HepG2 (cell line): ENCODE measurements around the gene TNK1. TPM values are rescaled to one million over a fixed set of nuclear protein-coding genes. Genes with fewer than 3 reads are reported as not detected.
A peak's percentile ranks its signal among the peaks of the same experiment; 100 is the strongest.

Source experiments
- IKZF1 ChIP-seq: fragments of 450-650 bp; IDR thresholded peaks from 2 replicates; pipeline ENCODE4 v1.7.1; 2016
- IKZF4 ChIP-seq: sonication (generic); formaldehyde crosslinking; IDR thresholded peaks from 2 replicates; pipeline ENCODE4 v1.5.1; 2020; ENCODE audit warnings: borderline replicate concordance, mild to moderate bottlenecking, low read depth, missing genetic modification reagents; ENCODE audit errors: not compliant biosample characterization
- KDM5B ChIP-seq: sonication (generic); formaldehyde crosslinking; IDR thresholded peaks from 2 replicates; pipeline ENCODE4 v1.4.0; 2020; ENCODE audit warnings: missing genetic modification reagents, mild to moderate bottlenecking, borderline replicate concordance
- MLLT10 ChIP-seq: sonication (generic); formaldehyde crosslinking; IDR thresholded peaks from 2 replicates; pipeline ENCODE4 v1.4.0; 2020; ENCODE audit warnings: missing genetic modification reagents
- NCOR1 ChIP-seq: fragments of 200-600 bp; sonication (generic); IDR thresholded peaks from 2 replicates; pipeline ENCODE4 v1.7.0; 2017; ENCODE audit warnings: antibody characterized with exemption, low read length, borderline replicate concordance
- NFIB ChIP-seq: sonication (generic); formaldehyde crosslinking; IDR thresholded peaks from 2 replicates; pipeline ENCODE4 v1.9.0; 2021; ENCODE audit warnings: missing genetic modification reagents, mild to moderate bottlenecking, borderline replicate concordance
- NFRKB ChIP-seq: fragments of 450-650 bp; IDR thresholded peaks from 2 replicates; pipeline ENCODE4 v1.6.1; 2017
- PBX2 ChIP-seq: IDR thresholded peaks from 2 replicates; pipeline ENCODE4 v1.6.1; 2016; ENCODE audit warnings: control low read depth
- POLR2AphosphoS2 ChIP-seq: IDR thresholded peaks from 2 replicates; pipeline ENCODE4 v1.6.1; 2011; ENCODE audit warnings: low read depth, low read length, improper control_type of control experiment
- RERE ChIP-seq: IDR thresholded peaks from 2 replicates; pipeline ENCODE4 v1.6.1; 2016; ENCODE audit warnings: low read depth, missing genetic modification reagents, missing compliant biosample characterization
- ZBTB7B ChIP-seq: sonication (generic); formaldehyde crosslinking; IDR thresholded peaks from 2 replicates; pipeline ENCODE4 v1.4.0; 2020; ENCODE audit warnings: missing genetic modification reagents
- ZNF205 ChIP-seq: IDR thresholded peaks from 2 replicates; pipeline ENCODE4 v1.6.1; 2018; ENCODE audit warnings: missing biosample characterization, missing genetic modification reagents
- ZNF292 ChIP-seq: sonication (generic); formaldehyde crosslinking; IDR thresholded peaks from 2 replicates; pipeline ENCODE4 v1.8.1; 2022; ENCODE audit warnings: mild to moderate bottlenecking, low read depth, missing genetic modification reagents, borderline replicate concordance
- ZNF333 ChIP-seq: sonication (generic); formaldehyde crosslinking; IDR thresholded peaks from 2 replicates; pipeline ENCODE4 v1.4.0; 2020; ENCODE audit warnings: mild to moderate bottlenecking, missing genetic modification reagents, borderline replicate concordance
- ZNF501 ChIP-seq: sonication (generic); formaldehyde crosslinking; IDR thresholded peaks from 2 replicates; pipeline ENCODE4 v1.5.1; 2020; ENCODE audit warnings: mild to moderate bottlenecking, moderate library complexity, missing genetic modification reagents
- ZNF556 ChIP-seq: sonication (generic); formaldehyde crosslinking; IDR thresholded peaks from 2 replicates; pipeline ENCODE4 v1.4.0; 2020; ENCODE audit warnings: mild to moderate bottlenecking, missing genetic modification reagents, borderline replicate concordance
- ZNF776 ChIP-seq: sonication (generic); formaldehyde crosslinking; IDR thresholded peaks from 2 replicates; pipeline ENCODE4 v1.4.0; 2020; ENCODE audit warnings: mild to moderate bottlenecking, missing genetic modification reagents
- ZNF878 ChIP-seq: sonication (generic); formaldehyde crosslinking; IDR thresholded peaks from 2 replicates; pipeline ENCODE4 v1.8.1; 2023; ENCODE audit warnings: mild to moderate bottlenecking, missing genetic modification reagents, moderate library complexity
- polyA plus RNA-seq, 8 experiments: library from polyadenylated mRNA; depleted of rRNA in 3 of 8; stranded (reverse) in 7 of 8; unstranded in 1 of 8; fragments of >200 nt; fragmentation: Illumina TruSeq in 4 of 8; extraction: Trizol in 4 of 8; gene quantifications; 2 replicates each; pipeline versions ENCODE4 v1.2.1 to v1.2.3, GENCODE V29; 2011 to 2016; ENCODE audit warnings: low read depth in 4 of 8, missing spikeins in 1 of 8, mixed read lengths in 1 of 8; ENCODE audit not compliant: insufficient read depth in 1 of 8
- total RNA-seq, 5 experiments: library from RNA; depleted of rRNA; stranded (reverse); fragments of >200 nt; fragmentation: Illumina TruSeq; extraction: Trizol; gene quantifications; 2 replicates each; pipeline ENCODE4 v1.2.3, GENCODE V29; 2016; ENCODE audit warnings: low read depth in 1 of 5

The TNK1 gene
- total and polyA plus RNA-seq, 2 of the 13 experiments (the other 11 are each of a cell fraction or from before 2014, with no cell fraction given), result 2.0 to 3.5 TPM

- TF ChIP-seq ZNF501 (CRISPR knock-in tag) (0 out of 2 replicates have a peak, but pooled peaks have one; percentile 58), ZNF556 (CRISPR knock-in tag) (peak; percentile 27; the same call in 1 of the 2 replicates), IKZF1 (no peak), ZBTB7B (CRISPR knock-in tag) (peak; percentile 89; the same call in 1 of the 2 replicates), ZNF776 (CRISPR knock-in tag) (peak; percentile 38; the same call in 1 of the 2 replicates), MLLT10 (CRISPR knock-in tag) (no peak), NFRKB (no peak), POLR2AphosphoS2 (no peak), ZNF878 (no peak), IKZF4 (CRISPR knock-in tag) (no peak), PBX2 (CRISPR knock-in tag) (no peak), NCOR1 (no peak), NFIB (CRISPR knock-in tag) (no peak), ZNF333 (CRISPR knock-in tag) (no peak), RERE (CRISPR knock-in tag) (no peak), ZNF205 (CRISPR knock-in tag) (0 out of 2 replicates have a peak, but pooled peaks have one; percentile 31), ZNF292 (CRISPR knock-in tag) (no peak), KDM5B (CRISPR knock-in tag) (peak; percentile 48; the same call in 1 of the 2 replicates)
Measured at GRCh38 chr17:7394452-7395191, 13.7 kb downstream of the TNK1 start, which contains the start of gene PLSCR3 (continued).
